Calu3 (cell line): Measurements from ENCODE around the gene SRRM2. TPM values are rescaled to one million over a fixed set of nuclear protein-coding genes. Genes with fewer than 3 reads are reported as not detected.
A peak's percentile ranks its signal among the peaks of the same experiment; 100 is the strongest.

Source experiments
- BruUV-seq: library from RNA; stranded (reverse); fragments of 400-500 nt; replicated peaks from 2 replicates; lab custom pipeline; 2021; lab: Mats Ljungman, UMichigan
- CTCF ChIA-PET: fragments of 300-600 bp; sonication (Branson Sonifier 250); formaldehyde crosslinking; loops from one replicate; lab custom pipeline; 2022; ENCODE audit warnings: antibody characterized with exemption; lab: Charles Lee
- DNase-seq: peaks from one replicate; pipeline ENCODE4 v3.0.0; 2022
- H3K27ac Mint-ChIP-seq: one replicate; pipeline ENCODE4 v1.8.0; 2022; ENCODE audit warnings: mixed read lengths; ENCODE audit not compliant: unreplicated experiment
- H3K27me3 Mint-ChIP-seq: one replicate; pipeline ENCODE4 v1.8.0; 2022; ENCODE audit warnings: mixed read lengths; ENCODE audit not compliant: unreplicated experiment
- H3K36me3 Mint-ChIP-seq: one replicate; pipeline ENCODE4 v1.8.0; 2022; ENCODE audit warnings: mild to moderate bottlenecking, moderate library complexity, mixed read lengths; ENCODE audit not compliant: insufficient read depth, unreplicated experiment
- H3K4me1 Mint-ChIP-seq: one replicate; pipeline ENCODE4 v1.8.0; 2022; ENCODE audit warnings: mild to moderate bottlenecking, low read depth, mixed read lengths; ENCODE audit not compliant: unreplicated experiment
- H3K4me3 Mint-ChIP-seq: one replicate; pipeline ENCODE4 v1.8.0; 2022; ENCODE audit warnings: mild to moderate bottlenecking, low read depth, moderate library complexity, mixed read lengths; ENCODE audit not compliant: unreplicated experiment
- H3K9me3 Mint-ChIP-seq: one replicate; pipeline ENCODE4 v1.8.0; 2022; ENCODE audit warnings: low read depth, mixed read lengths; ENCODE audit not compliant: unreplicated experiment
- intact Hi-C: fragments of 100-400 bp; cut with micrococcal nuclease; formaldehyde crosslinking; loops from one replicate; pipeline ENCODE4 v1.10.0; 2022; ENCODE audit not compliant: unreplicated experiment
- total RNA-seq: library from RNA; stranded (reverse); gene quantifications from 2 replicates; pipeline ENCODE4 v1.2.3, GENCODE V29; 2022
- TF ChIP-seq, protein P1 (sequence below): fragments of 200-600 bp; IDR thresholded peaks from one replicate; pipeline ENCODE4 v1.8.0; 2022; ENCODE audit warnings: antibody characterized with exemption; ENCODE audit not compliant: unreplicated experiment

The SRRM2 gene
- total RNA-seq, 1 experiment from 2014 or later = 905 TPM

DNA sequence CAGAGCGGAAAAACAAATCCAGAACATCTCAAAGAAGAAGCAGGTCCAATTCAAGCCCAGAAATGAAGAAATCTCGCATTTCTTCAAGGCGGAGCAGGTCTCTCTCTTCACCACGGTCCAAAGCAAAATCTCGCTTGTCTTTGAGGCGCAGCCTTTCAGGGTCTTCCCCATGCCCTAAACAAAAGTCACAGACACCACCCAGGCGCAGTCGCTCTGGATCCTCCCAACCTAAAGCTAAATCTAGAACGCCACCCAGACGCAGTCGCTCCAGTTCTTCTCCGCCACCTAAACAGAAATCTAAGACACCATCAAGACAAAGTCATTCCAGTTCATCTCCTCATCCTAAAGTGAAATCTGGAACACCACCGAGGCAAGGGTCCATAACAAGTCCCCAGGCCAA lies 10.3 kb downstream of the SRRM2 start:
- CTCF ChIA-PET = interaction anchor here (0.7 kb wide), 1 partner anchor 36 kb away, joined by 3 read pairs; the partner anchor contains the start of gene PRSS41

DNA sequence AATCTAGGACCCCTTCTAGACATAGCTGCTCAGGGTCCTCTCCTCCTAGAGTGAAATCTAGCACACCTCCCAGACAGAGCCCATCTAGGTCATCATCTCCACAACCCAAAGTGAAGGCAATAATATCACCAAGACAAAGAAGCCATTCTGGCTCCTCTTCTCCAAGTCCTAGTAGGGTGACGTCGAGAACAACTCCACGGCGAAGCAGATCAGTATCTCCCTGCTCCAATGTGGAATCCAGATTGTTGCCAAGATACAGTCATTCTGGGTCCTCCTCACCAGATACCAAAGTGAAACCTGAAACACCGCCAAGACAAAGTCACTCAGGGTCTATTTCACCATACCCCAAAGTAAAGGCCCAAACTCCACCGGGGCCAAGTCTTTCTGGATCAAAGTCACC lies 10.7 kb downstream of the SRRM2 start:
- peaks cover 8% of the 10 kb centered on the region for H3K9me3 Mint-ChIP-seq
- peaks cover 33% of the 10 kb centered on the region for H3K4me1 Mint-ChIP-seq

More for the DNA sequence above, 10.3 kb downstream of the SRRM2 start:
- TF ChIP-seq, protein P1, sequence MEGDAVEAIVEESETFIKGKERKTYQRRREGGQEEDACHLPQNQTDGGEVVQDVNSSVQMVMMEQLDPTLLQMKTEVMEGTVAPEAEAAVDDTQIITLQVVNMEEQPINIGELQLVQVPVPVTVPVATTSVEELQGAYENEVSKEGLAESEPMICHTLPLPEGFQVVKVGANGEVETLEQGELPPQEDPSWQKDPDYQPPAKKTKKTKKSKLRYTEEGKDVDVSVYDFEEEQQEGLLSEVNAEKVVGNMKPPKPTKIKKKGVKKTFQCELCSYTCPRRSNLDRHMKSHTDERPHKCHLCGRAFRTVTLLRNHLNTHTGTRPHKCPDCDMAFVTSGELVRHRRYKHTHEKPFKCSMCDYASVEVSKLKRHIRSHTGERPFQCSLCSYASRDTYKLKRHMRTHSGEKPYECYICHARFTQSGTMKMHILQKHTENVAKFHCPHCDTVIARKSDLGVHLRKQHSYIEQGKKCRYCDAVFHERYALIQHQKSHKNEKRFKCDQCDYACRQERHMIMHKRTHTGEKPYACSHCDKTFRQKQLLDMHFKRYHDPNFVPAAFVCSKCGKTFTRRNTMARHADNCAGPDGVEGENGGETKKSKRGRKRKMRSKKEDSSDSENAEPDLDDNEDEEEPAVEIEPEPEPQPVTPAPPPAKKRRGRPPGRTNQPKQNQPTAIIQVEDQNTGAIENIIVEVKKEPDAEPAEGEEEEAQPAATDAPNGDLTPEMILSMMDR = no peak
- no peaks in the 10 kb centered on the region for H3K27me3 Mint-ChIP-seq
- BruUV-seq = no TSS peak
- peaks cover 8% of the 10 kb centered on the region for H3K9me3 Mint-ChIP-seq
- peaks cover 30% of the 10 kb centered on the region for H3K4me1 Mint-ChIP-seq
- peaks cover 100% of the 10 kb centered on the region for H3K36me3 Mint-ChIP-seq
- no peak for DNase-seq
- peak overlapping the region; percentile 17 for H3K4me3 Mint-ChIP-seq
- H3K27ac Mint-ChIP-seq = peak overlapping the region; percentile 57
- intact Hi-C loops = no loop called here

DNA sequence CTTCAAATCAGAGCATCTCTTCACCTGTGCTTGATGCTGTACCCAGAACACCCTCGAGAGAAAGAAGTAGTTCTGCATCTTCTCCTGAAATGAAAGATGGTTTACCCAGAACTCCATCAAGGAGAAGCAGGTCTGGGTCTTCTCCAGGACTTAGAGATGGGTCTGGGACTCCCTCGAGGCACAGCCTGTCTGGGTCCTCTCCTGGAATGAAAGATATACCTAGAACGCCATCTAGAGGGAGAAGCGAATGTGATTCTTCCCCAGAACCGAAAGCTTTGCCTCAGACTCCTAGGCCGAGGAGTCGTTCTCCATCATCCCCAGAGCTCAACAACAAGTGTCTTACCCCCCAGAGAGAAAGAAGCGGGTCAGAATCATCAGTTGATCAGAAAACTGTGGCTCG lies 12.3 kb downstream of the SRRM2 start:
- peak overlapping the region; percentile 64 for H3K27ac Mint-ChIP-seq
- H3K4me3 Mint-ChIP-seq = no peak overlapping the region
- H3K4me1 Mint-ChIP-seq = peaks cover 39% of the 10 kb centered on the region
- TF ChIP-seq, protein P1 = no peak
- peaks cover 100% of the 10 kb centered on the region for H3K36me3 Mint-ChIP-seq
- no TSS peak for BruUV-seq
- no peaks in the 10 kb centered on the region for H3K27me3 Mint-ChIP-seq
- CTCF ChIA-PET = no interaction called here
- no peak for DNase-seq
- intact Hi-C loops = no loop called here
- peaks cover 8% of the 10 kb centered on the region for H3K9me3 Mint-ChIP-seq

More for the DNA sequence above, 10.7 kb downstream of the SRRM2 start:
- H3K4me3 Mint-ChIP-seq = peak overlapping the region; percentile 17
- BruUV-seq = no TSS peak
- DNase-seq = no peak
- TF ChIP-seq, protein P1 = no peak
- H3K27ac Mint-ChIP-seq = peak overlapping the region; percentile 57
- H3K27me3 Mint-ChIP-seq = no peaks in the 10 kb centered on the region
- intact Hi-C loops = no loop called here
- peaks cover 100% of the 10 kb centered on the region for H3K36me3 Mint-ChIP-seq
- CTCF ChIA-PET = interaction anchor here (0.7 kb wide), 1 partner anchor 35 kb away, joined by 3 read pairs; the partner anchor contains the start of gene PRSS41

DNA sequence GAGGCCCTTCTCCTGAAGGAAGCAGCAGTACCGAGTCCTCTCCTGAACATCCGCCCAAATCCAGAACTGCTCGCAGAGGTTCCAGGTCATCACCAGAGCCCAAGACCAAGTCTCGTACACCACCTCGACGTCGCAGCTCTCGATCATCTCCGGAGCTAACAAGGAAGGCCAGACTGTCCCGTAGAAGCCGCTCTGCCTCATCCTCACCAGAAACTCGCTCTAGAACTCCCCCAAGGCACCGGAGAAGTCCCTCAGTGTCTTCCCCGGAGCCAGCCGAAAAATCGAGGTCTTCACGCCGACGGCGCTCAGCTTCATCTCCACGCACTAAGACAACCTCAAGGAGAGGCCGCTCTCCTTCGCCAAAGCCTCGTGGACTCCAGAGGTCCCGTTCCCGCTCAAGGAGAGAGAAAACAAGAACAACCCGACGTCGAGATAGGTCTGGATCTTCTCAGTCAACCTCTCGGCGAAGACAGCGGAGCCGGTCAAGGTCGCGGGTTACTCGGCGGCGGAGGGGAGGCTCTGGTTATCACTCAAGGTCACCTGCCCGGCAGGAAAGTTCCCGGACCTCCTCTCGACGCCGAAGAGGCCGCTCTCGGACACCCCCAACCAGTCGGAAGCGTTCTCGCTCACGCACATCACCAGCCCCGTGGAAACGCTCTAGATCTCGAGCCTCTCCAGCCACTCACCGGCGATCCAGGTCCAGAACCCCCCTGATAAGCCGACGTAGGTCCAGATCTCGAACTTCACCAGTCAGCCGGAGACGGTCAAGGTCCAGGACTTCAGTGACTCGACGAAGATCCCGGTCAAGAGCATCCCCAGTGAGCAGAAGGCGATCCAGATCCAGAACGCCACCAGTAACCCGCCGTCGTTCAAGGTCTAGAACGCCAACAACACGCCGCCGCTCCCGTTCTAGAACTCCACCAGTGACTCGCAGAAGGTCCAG lies 13.3 kb downstream of the SRRM2 start:
- DNase-seq = no peak
- Mint-ChIP-seq H3K27ac (peak overlapping the region; percentile 64), H3K4me1 (peaks cover 35% of the 10 kb centered on the region), H3K4me3 (no peak overlapping the region), H3K36me3 (peaks cover 100% of the 10 kb centered on the region), H3K9me3 (peaks cover 8% of the 10 kb centered on the region), H3K27me3 (no peaks in the 10 kb centered on the region)
- intact Hi-C loops = no loop called here
- no TSS peak for BruUV-seq
- CTCF ChIA-PET = no interaction called here
- TF ChIP-seq, protein P1 = no peak
